Sigmoid colon (tissue), 7 donors: ENCODE data around the gene ECI1. TPM values are rescaled to one million over a fixed set of nuclear protein-coding genes. Genes with fewer than 3 reads are reported as not detected.

ENCODE experiments used
- DNase-seq: peaks from one replicate; pipeline ENCODE4 v3.0.0-alpha.2; 2019
- H3K27ac ChIP-seq, 4 donors: fragments of 200-600 bp; sonication (generic); one replicate each; pipeline ENCODE4 v1.5.1; 2016 to 2019; ENCODE audit warnings: mild to moderate bottlenecking in 1 of 4
- H3K27me3 ChIP-seq, 3 donors: fragments of 200-600 bp; sonication (generic); one replicate each; pipeline ENCODE4 v1.5.1; 2019; ENCODE audit warnings: mild to moderate bottlenecking in 1 of 3
- H3K36me3 ChIP-seq, 4 donors: fragments of 200-600 bp; sonication (generic); one replicate each; pipeline ENCODE4 v1.5.1; 2016 to 2019
- H3K4me1 ChIP-seq, 4 donors: fragments of 200-600 bp; sonication (generic); one replicate each; pipeline ENCODE4 v1.5.1; 2017 to 2019
- H3K4me3 ChIP-seq, 4 donors: fragments of 200-600 bp; sonication (generic); one replicate each; pipeline ENCODE4 v1.5.1; 2017 to 2019; ENCODE audit warnings: mild to moderate bottlenecking in 2 of 4, moderate library complexity in 1 of 4
- H3K9me3 ChIP-seq, 4 donors: fragments of 200-600 bp in 3 of 4; sonication (generic) in 3 of 4; one replicate each; pipeline versions ENCODE4 v1.5.1 to v1.6.1; 2013 to 2019
- CTCF ChIP-seq, 4 experiments: fragments of 450-650 bp in 3 of 4; fragments of 200-600 bp in 1 of 4; IDR thresholded peaks; one replicate each; pipeline ENCODE4 v1.5.1; 2016 to 2019; ENCODE audit warnings: antibody characterized with exemption in 4 of 4, mild to moderate bottlenecking in 3 of 4, moderate library complexity in 2 of 4
- EP300 ChIP-seq, 4 donors: sonication (generic); formaldehyde crosslinking; IDR thresholded peaks; one replicate each; pipeline ENCODE4 v1.6.1; 2017; ENCODE audit warnings: antibody characterized with exemption in 4 of 4
- POLR2A ChIP-seq, 2 donors: fragments of 450-650 bp; IDR thresholded peaks; one replicate each; pipeline ENCODE4 v1.6.1; 2016; ENCODE audit warnings: antibody characterized with exemption in 2 of 2, mild to moderate bottlenecking in 2 of 2, moderate library complexity in 2 of 2
- POLR2AphosphoS5 ChIP-seq, 4 donors: sonication (generic); formaldehyde crosslinking; IDR thresholded peaks; one replicate each; pipeline ENCODE4 v1.6.1; 2017; ENCODE audit warnings: antibody characterized with exemption in 4 of 4
- WGBS, 2 donors: extraction: QIAGEN DNeasy Blood & Tissue Kit; methylation state at CpG; one replicate each; pipeline ENCODE4 v1.1.7; 2013; 5-methylcytosine and 5-hydroxymethylcytosine counted together
- intact Hi-C: fragments of 100-400 bp; cut with DNase I; formaldehyde crosslinking; loops from one replicate; pipeline ENCODE4 v1.15.1; 2023
- polyA plus RNA-seq, 3 donors: library from polyadenylated mRNA; stranded (reverse); fragments of 200-250 nt; gene quantifications; one replicate each; pipeline ENCODE4 v1.2.3, GENCODE V29; 2013
- small RNA-seq, 3 donors: library from RNA; depleted of rRNA; stranded (forward); fragments of <200 nt; gene quantifications; one replicate each; pipeline ENCODE3, GENCODE V24; 2016
- total RNA-seq, 4 donors: library from RNA; depleted of rRNA; stranded (reverse); fragments of >200 nt; gene quantifications; one replicate each; pipeline ENCODE4 v1.1.0, GENCODE V29; 2016
- donor health status: healthy with polysubstance abuse.
- donor health status: Bipolar disorder and iron deficiency.
- donor health status: healthy.

ECI1 gene
- total and polyA plus RNA-seq, 7 donors: 50.2 to 136 (median 84.8) TPM

- TF ChIP-seq POLR2A (IDR thresholded peaks at IDR 0.05) (no peak), POLR2AphosphoS5 (IDR thresholded peaks at IDR 0.05) (no peak), EP300 (IDR thresholded peaks at IDR 0.05) (no peak), CTCF (IDR thresholded peaks at IDR 0.05) (no peak)
- Histone ChIP-seq H3K9me3 (no peaks in the 10 kb centered on the region), H3K4me3 (no peak overlapping the region), H3K27ac (no peak overlapping the region), H3K27me3 (peaks cover 16 to 31% (median 23%) of the 10 kb centered on the region in 3 donors), H3K36me3 (no peaks in the 10 kb centered on the region), H3K4me1 (peaks cover 0 to 15% (median 13%) of the 10 kb centered on the region in 4 donors)
- no peak for DNase-seq
- intact Hi-C loops: no loop called here
- WGBS, 2 donors: 85 to 88% methylated on average over 11 of the region's 11 CpGs
Observed at GRCh38 chr16:2191446-2191706, 60.0 kb downstream of the ECI1 start.

GRCh38 chr16:2190659-2191445, 60.5 kb downstream of the ECI1 start:
- WGBS, 2 donors: 80 to 82% methylated on average over 25 of the region's 25 CpGs
- no peak for DNase-seq
- intact Hi-C loops: no loop called here
- Histone ChIP-seq H3K27me3 (peaks cover 12 to 28% (median 20%) of the 10 kb centered on the region in 3 donors), H3K4me1 (peaks cover 0 to 11% (median 10%) of the 10 kb centered on the region in 4 donors), H3K4me3 (no peak overlapping the region), H3K36me3 (no peaks in the 10 kb centered on the region), H3K27ac (no peak overlapping the region), H3K9me3 (no peaks in the 10 kb centered on the region)
- TF ChIP-seq EP300 (IDR thresholded peaks at IDR 0.05) (no peak), POLR2AphosphoS5 (IDR thresholded peaks at IDR 0.05) (no peak), CTCF (IDR thresholded peaks at IDR 0.05) (no peak), POLR2A (IDR thresholded peaks at IDR 0.05) (no peak)

GRCh38 chr16:2190002-2190658, 61.3 kb downstream of the ECI1 start:
- WGBS, 2 donors: 81 to 87% methylated on average over 24 of the region's 24 CpGs
- Histone ChIP-seq H3K27me3 (peaks cover 5 to 20% (median 12%) of the 10 kb centered on the region in 3 donors), H3K4me1 (peaks cover 0 to 3% (median 3%) of the 10 kb centered on the region in 4 donors), H3K4me3 (no peak overlapping the region), H3K36me3 (no peaks in the 10 kb centered on the region), H3K9me3 (no peaks in the 10 kb centered on the region), H3K27ac (no peak overlapping the region)
- intact Hi-C loops: no loop called here
- no peak for TF ChIP-seq EP300 (IDR thresholded peaks at IDR 0.05)
- TF ChIP-seq POLR2AphosphoS5 (IDR thresholded peaks at IDR 0.05): no peak
- no peak for TF ChIP-seq POLR2A (IDR thresholded peaks at IDR 0.05)
- TF ChIP-seq CTCF (IDR thresholded peaks at IDR 0.05): no peak
- no peak for DNase-seq

Small RNAs within 50 kb of the gene (small RNA-seq; reads per million reads assigned to genes)
- gene MIR3677: 0 reads per million in 3 donors
- gene MIR4717: 0 reads per million in 3 donors

Other genes starting within 250 kb of the ECI1 start
- gene ZNF598, start 241.8 kb downstream of the ECI1 start, total RNA-seq: 10 to 100 TPM; 12.8 to 27.2 (median 17.7) TPM
- gene ZNF598, start 241.8 kb downstream of the ECI1 start, polyA plus RNA-seq: 10 to 100 TPM; 20.3 to 57.0 (median 21.0) TPM
- gene NPW, start 231.8 kb downstream of the ECI1 start, total RNA-seq: not detected
- gene NPW, start 231.8 kb downstream of the ECI1 start, polyA plus RNA-seq: under 1 TPM in 1 of 3 donors, not detected in 2; 0.71 TPM
- gene NHERF2, start 224.7 kb downstream of the ECI1 start, total RNA-seq: 10 to 100 TPM; 23.5 to 57.9 (median 29.5) TPM
- 100 to 1,000 TPM in 1 of 3 donors, 10 to 100 TPM in 2; 46.7 to 105 (median 65.4) TPM for gene NHERF2, start 224.7 kb downstream of the ECI1 start, polyA plus RNA-seq
- gene NTHL1, start 203.8 kb downstream of the ECI1 start, total RNA-seq: 10 to 100 TPM; 18.4 to 33.8 (median 25.6) TPM
- gene NTHL1, start 203.8 kb downstream of the ECI1 start, polyA plus RNA-seq: 10 to 100 TPM; 20.4 to 44.5 (median 35.6) TPM
- 10 to 100 TPM; 25.0 to 80.9 (median 36.9) TPM for gene TSC2, start 203.6 kb downstream of the ECI1 start, total RNA-seq
- gene TSC2, start 203.6 kb downstream of the ECI1 start, polyA plus RNA-seq: 10 to 100 TPM; 16.9 to 58.4 (median 31.2) TPM
- 100 to 1,000 TPM in 2 of 4 donors, 10 to 100 TPM in 2; 81.6 to 372 (median 134) TPM for gene PKD1, start 115.7 kb downstream of the ECI1 start, total RNA-seq
- gene PKD1, start 115.7 kb downstream of the ECI1 start, polyA plus RNA-seq: 10 to 100 TPM; 10.6 to 61.4 (median 11.4) TPM
- 1 to 10 TPM in 2 of 4 donors, under 1 TPM in 1, not detected in 1; 0.68 to 3.0 (median 1.8) TPM for gene RAB26, start 103.0 kb downstream of the ECI1 start, total RNA-seq
- gene RAB26, start 103.0 kb downstream of the ECI1 start, polyA plus RNA-seq: 10 to 100 TPM; 13.9 to 18.8 (median 16.2) TPM
- gene TRAF7, start 95.8 kb downstream of the ECI1 start, total RNA-seq: 10 to 100 TPM; 30.3 to 46.3 (median 34.9) TPM
- gene TRAF7, start 95.8 kb downstream of the ECI1 start, polyA plus RNA-seq: 10 to 100 TPM; 45.0 to 65.1 (median 63.6) TPM
- under 1 TPM in 3 of 4 donors, not detected in 1; 0.27 to 0.55 (median 0.36) TPM for gene CASKIN1, start 55.0 kb downstream of the ECI1 start, total RNA-seq
- gene CASKIN1, start 55.0 kb downstream of the ECI1 start, polyA plus RNA-seq: under 1 TPM; under 0.01 to 0.44 (median 0.23) TPM
- 10 to 100 TPM; 30.6 to 48.5 (median 37.1) TPM for gene MLST8, start 46.1 kb downstream of the ECI1 start, total RNA-seq
- 10 to 100 TPM; 41.4 to 58.7 (median 42.0) TPM for gene MLST8, start 46.1 kb downstream of the ECI1 start, polyA plus RNA-seq
- gene BRICD5, start 40.7 kb downstream of the ECI1 start, total RNA-seq: 10 to 100 TPM in 1 of 4 donors, 1 to 10 TPM in 3; 1.8 to 21.3 (median 4.7) TPM
- gene BRICD5, start 40.7 kb downstream of the ECI1 start, polyA plus RNA-seq: 1 to 10 TPM in 1 of 3 donors, not detected in 2; 8.3 TPM
- gene PGP, start 36.7 kb downstream of the ECI1 start, total RNA-seq: 10 to 100 TPM in 2 of 4 donors, 1 to 10 TPM in 2; 9.0 to 14.4 (median 10.0) TPM
- gene PGP, start 36.7 kb downstream of the ECI1 start, polyA plus RNA-seq: 10 to 100 TPM in 2 of 3 donors, 1 to 10 TPM in 1; 6.0 to 20.2 (median 11.1) TPM
- 10 to 100 TPM; 17.4 to 26.9 (median 22.0) TPM for gene E4F1, start 28.0 kb downstream of the ECI1 start, total RNA-seq
- gene E4F1, start 28.0 kb downstream of the ECI1 start, polyA plus RNA-seq: 10 to 100 TPM; 10.8 to 25.3 (median 13.4) TPM
- gene DNASE1L2, start 15.1 kb downstream of the ECI1 start, total RNA-seq: under 1 TPM in 3 of 4 donors, not detected in 1; 0.36 to 0.82 (median 0.81) TPM
- gene DNASE1L2, start 15.1 kb downstream of the ECI1 start, polyA plus RNA-seq: under 1 TPM in 1 of 3 donors, not detected in 2; 0.93 TPM
- 100 to 1,000 TPM; 110 to 145 (median 128) TPM for gene RNPS1, start 16.5 kb upstream of the ECI1 start, total RNA-seq
- 100 to 1,000 TPM; 111 to 171 (median 112) TPM for gene RNPS1, start 16.5 kb upstream of the ECI1 start, polyA plus RNA-seq
- 10 to 100 TPM in 1 of 4 donors, 1 to 10 TPM in 3; 4.9 to 21.3 (median 7.4) TPM for gene ABCA3, start 89.1 kb upstream of the ECI1 start, total RNA-seq
- gene ABCA3, start 89.1 kb upstream of the ECI1 start, polyA plus RNA-seq: 1 to 10 TPM in 1 of 3 donors, under 1 TPM in 2; 0.46 to 4.2 (median 0.60) TPM
- 1 to 10 TPM in 2 of 4 donors, under 1 TPM in 2; 0.71 to 1.9 (median 1.1) TPM for gene CCNF, start 177.9 kb upstream of the ECI1 start, total RNA-seq
- gene CCNF, start 177.9 kb upstream of the ECI1 start, polyA plus RNA-seq: 10 to 100 TPM in 1 of 3 donors, 1 to 10 TPM in 1, under 1 TPM in 1; 0.60 to 11.6 (median 1.2) TPM
- gene TEDC2, start 208.5 kb upstream of the ECI1 start, total RNA-seq: 1 to 10 TPM in 1 of 4 donors, not detected in 3; 8.3 TPM
- 10 to 100 TPM in 1 of 3 donors, 1 to 10 TPM in 1, under 1 TPM in 1; 0.60 to 10.6 (median 2.3) TPM for gene TEDC2, start 208.5 kb upstream of the ECI1 start, polyA plus RNA-seq
- gene NTN3, start 219.7 kb upstream of the ECI1 start, total RNA-seq: under 1 TPM in 1 of 4 donors, not detected in 3; 0.83 TPM
- under 1 TPM in 1 of 3 donors, not detected in 2; 0.13 TPM for gene NTN3, start 219.7 kb upstream of the ECI1 start, polyA plus RNA-seq
- gene TBC1D24, start 223.5 kb upstream of the ECI1 start, total RNA-seq: 10 to 100 TPM in 2 of 4 donors, 1 to 10 TPM in 2; 5.9 to 16.1 (median 10.5) TPM
- gene TBC1D24, start 223.5 kb upstream of the ECI1 start, polyA plus RNA-seq: 1 to 10 TPM in 2 of 3 donors, under 1 TPM in 1; 0.60 to 6.5 (median 1.4) TPM